Caki2 (cell line): ENCODE results near the gene DCHS2. TPM values are rescaled to one million over a fixed set of nuclear protein-coding genes. Genes with fewer than 3 reads are reported as not detected.

ENCODE experiments used
- DNase-seq: peaks from one replicate; pipeline ENCODE4 v3.0.0-alpha.2; 2015; ENCODE audit warnings: low read depth
- in situ Hi-C: cut with HindIII; loops from 2 replicates; pipeline ENCODE4 v1.10.0; 2016; ENCODE audit warnings: low sequenced_read_pairs, low pct_unique_long_range_greater_than_20kb, mixed read lengths
- total RNA-seq: library from RNA; depleted of rRNA; stranded (reverse); fragments of >200 nt; shearing (Covaris generic); gene quantifications from 2 replicates; pipeline ENCODE4 v1.2.3, GENCODE V29; 2014; ENCODE audit warnings: low replicate concordance

DCHS2 gene
- total RNA-seq, 1 experiment from 2014 or later = 0.34 TPM

GRCh38 chr4:154490583-154491340 lies 837 bp downstream of the DCHS2 start:
- in situ Hi-C loops = no loop called here
- peak; percentile 3 for DNase-seq

- in situ Hi-C loops = no loop called here
- no peak for DNase-seq
These were observed 1.4 kb downstream of the DCHS2 start for GRCh38 chr4:154490234-154490582.

GRCh38 chr4:154489558-154490233 lies 1.9 kb downstream of the DCHS2 start:
- in situ Hi-C loops = no loop called here
- no peak for DNase-seq

GRCh38 chr4:154487145-154487544 lies 4.5 kb downstream of the DCHS2 start:
- no peak for DNase-seq
- in situ Hi-C loops = no loop called here

- in situ Hi-C loops = no loop called here
- no peak for DNase-seq
These were observed 6.3 kb downstream of the DCHS2 start for GRCh38 chr4:154485127-154485773.

GRCh38 chr4:154478547-154478946 lies 13.1 kb downstream of the DCHS2 start:
- in situ Hi-C loops = no loop called here
- no peak for DNase-seq

GRCh38 chr4:154478128-154478527 lies 13.5 kb downstream of the DCHS2 start:
- DNase-seq = no peak
- in situ Hi-C loops = no loop called here

- in situ Hi-C loops = no loop called here
- DNase-seq = no peak
These were observed 15.4 kb downstream of the DCHS2 start for GRCh38 chr4:154476232-154476631.

GRCh38 chr4:154475820-154476219 lies 15.8 kb downstream of the DCHS2 start:
- no peak for DNase-seq
- in situ Hi-C loops = no loop called here

GRCh38 chr4:154473497-154473896 lies 18.1 kb downstream of the DCHS2 start:
- DNase-seq = no peak
- in situ Hi-C loops = no loop called here

GRCh38 chr4:154472858-154473257 lies 18.7 kb downstream of the DCHS2 start:
- DNase-seq = no peak
- in situ Hi-C loops = no loop called here

GRCh38 chr4:154471526-154472331 lies 19.9 kb downstream of the DCHS2 start:
- peak; percentile 27 for DNase-seq
- in situ Hi-C loops = no loop called here

- in situ Hi-C loops = no loop called here
- no peak for DNase-seq
These were observed 20.6 kb downstream of the DCHS2 start for GRCh38 chr4:154471032-154471431.

- in situ Hi-C loops = no loop called here
- DNase-seq = no peak
These were observed 23.7 kb downstream of the DCHS2 start for GRCh38 chr4:154467886-154468285.

- in situ Hi-C loops = no loop called here
- DNase-seq = no peak
These were observed 25.3 kb downstream of the DCHS2 start for GRCh38 chr4:154466336-154466735.

GRCh38 chr4:154465085-154465484 lies 26.5 kb downstream of the DCHS2 start:
- in situ Hi-C loops = no loop called here
- DNase-seq = no peak

- in situ Hi-C loops = no loop called here
- no peak for DNase-seq
These were observed 26.9 kb downstream of the DCHS2 start for GRCh38 chr4:154464654-154465053.

- no peak for DNase-seq
- in situ Hi-C loops = no loop called here
These were observed 29.4 kb downstream of the DCHS2 start for GRCh38 chr4:154462081-154462810.
